ENCODE data around the gene ARL15. TPM values are rescaled to one million over a fixed set of nuclear protein-coding genes. Genes with fewer than 3 reads are reported as not detected.

Gene ARL15
- total and polyA plus RNA-seq, 2 of the 8 experiments (the other 6 are each of a cell fraction or from before 2014, with no cell fraction given): 9.9 to 21.2 TPM

GRCh38 chr5:54264574-54264973 lies 45.8 kb downstream of the ARL15 start:
- Histone ChIP-seq H2BK12ac (ENCODE audit: low read depth, low read length) (no peak overlapping the region), H2AFZ (ENCODE audit: low read length) (no peak overlapping the region), H2BK20ac (ENCODE audit: low read length) (no peak overlapping the region), H3K9me3 (ENCODE audit: insufficient read depth in 2 of 2, low read depth in 1 of 2, low read length in 1 of 2) (no peaks in the 10 kb centered on the region), H3K79me1 (ENCODE audit: low read depth, low read length) (no peaks in the 10 kb centered on the region; the same call in 1 of the 2 replicates), H4K20me1 (replicated peaks in 1 of 2; ENCODE audit: control insufficient read depth in 1 of 2, insufficient read depth in 2 of 2, low read length in 2 of 2) (no peaks in the 10 kb centered on the region), H3K79me2 (ENCODE audit: control insufficient read depth in 1 of 2, insufficient read depth in 2 of 2, low read length in 2 of 2) (no peaks in the 10 kb centered on the region), H3K27ac (ENCODE audit: low read depth, low read length) (no peak overlapping the region), H3K18ac (ENCODE audit: extremely low read depth, low read length) (no peak overlapping the region), H3K4me2 (ENCODE audit: insufficient read depth in 1 of 2, low read depth in 2 of 2, low read length in 2 of 2) (no peak overlapping the region), H3K9ac (replicated peaks in 1 of 4; ENCODE audit: extremely low read depth in 1 of 4, low read depth in 3 of 4, low read length in 3 of 4) (no peak overlapping the region), H3K56ac (replicated peaks; ENCODE audit: insufficient read length, low read depth, low read length) (no peak overlapping the region), H2BK5ac (ENCODE audit: low read depth, low read length) (no peak overlapping the region), H4K5ac (ENCODE audit: insufficient read length, low read depth, low read length) (no peak overlapping the region), H3K27me3 (replicated peaks in 1 of 4; ENCODE audit: control insufficient read depth in 3 of 4, extremely low read depth in 1 of 4, insufficient read depth in 3 of 4, low read length in 3 of 4) (no peaks in the 10 kb centered on the region), H2AK5ac (ENCODE audit: low read depth, low read length) (no peak overlapping the region), H2BK120ac (replicated peaks; ENCODE audit: low read depth, low read length) (no peak overlapping the region), H4K8ac (ENCODE audit: extremely low read depth, insufficient read depth, low read length) (no peak overlapping the region), H3K14ac (ENCODE audit: insufficient read length) (no peak overlapping the region), H3K23me2 (ENCODE audit: low read depth, low read length) (no peaks in the 10 kb centered on the region), H2BK15ac (ENCODE audit: low read length) (no peak overlapping the region), H3K4ac (replicated peaks; ENCODE audit: insufficient read length, low read depth, low read length) (no peak overlapping the region), H4K91ac (replicated peaks; ENCODE audit: insufficient read length, low read length) (no peak overlapping the region), H3K36me3 (ENCODE audit: control insufficient read depth in 2 of 4, insufficient read depth in 4 of 4, low read length in 3 of 4) (no peaks in the 10 kb centered on the region), H3K4me1 (replicated peaks in 1 of 4; ENCODE audit: control insufficient read depth in 3 of 4, insufficient read depth in 4 of 4, low read length in 3 of 4) (no peaks in the 10 kb centered on the region), H3K23ac (ENCODE audit: insufficient read length) (no peak overlapping the region), H3K4me3 (ENCODE audit: extremely low read depth in 1 of 4, insufficient read depth in 2 of 4, low read depth in 3 of 4, low read length in 4 of 4) (no peak overlapping the region)
- FAIRE-seq (no peak), DNase-seq (ENCODE audit: low read depth in 1 of 2, low spot score in 2 of 2) (no peak)
- TF ChIP-seq SIX5 (IDR thresholded peaks at IDR 0.05; ENCODE audit: low read depth, low read length) (no peak), ATF2 (IDR thresholded peaks at IDR 0.05; ENCODE audit: low read length) (no peak), KDM4A (IDR thresholded peaks at IDR 0.05; ENCODE audit: low read depth, low read length, severe bottlenecking) (no peak), CHD1 (IDR thresholded peaks at IDR 0.05; ENCODE audit: low read depth, low read length) (no peak), CBX8 (IDR thresholded peaks at IDR 0.05; ENCODE audit: borderline replicate concordance, low read depth, low read length) (no peak), EZH2 (IDR thresholded peaks at IDR 0.05; ENCODE audit: low read depth, low read length, severe bottlenecking) (no peak)
- ChIA-PET CTCF (ENCODE audit: partially characterized antibody) (interaction anchor here (1.2 to 1.7 kb wide), 2 partner anchors 10 to 12 kb away, joined by 4 read pairs; no protein-coding TSS in a partner anchor), POLR2A (ENCODE audit: partially characterized antibody) (no interaction called here)

Data from H1 (cell line).